Measurements from ENCODE around the gene GRK5.

The GRK5 gene

DNA sequence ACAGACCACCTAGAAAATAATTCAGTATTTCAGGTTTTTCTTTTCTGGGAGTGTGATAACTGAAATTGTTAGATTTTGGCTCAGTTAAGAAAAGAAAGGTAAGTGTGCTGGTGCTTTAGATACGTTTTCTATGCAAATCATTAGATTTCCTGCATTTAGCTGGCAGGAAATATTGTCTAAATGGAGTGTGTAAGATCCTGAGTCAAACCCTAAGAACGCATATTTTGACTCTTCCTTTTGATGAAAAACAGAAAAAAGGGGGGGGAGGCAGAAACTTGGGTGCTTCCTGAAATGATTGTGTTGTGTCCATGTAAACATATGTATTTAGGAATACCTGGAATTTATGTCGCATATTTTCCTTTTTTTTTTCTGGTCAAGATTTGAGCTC lies 1.2 kb downstream of the GRK5 start:
- Histone ChIP-seq H2AFZ (no peak overlapping the region), H3K79me2 (peaks cover 17% of the 10 kb centered on the region), H3K9me3 (ENCODE audit: control insufficient read depth, low read length) (no peaks in the 10 kb centered on the region), H3K4me2 (ENCODE audit: low read length) (peak overlapping the region; percentile 57), H3K27me3 (ENCODE audit: control insufficient read depth, insufficient read depth, low read length) (no peaks in the 10 kb centered on the region), H3K36me3 (ENCODE audit: control insufficient read depth, insufficient read depth, low read length) (no peaks in the 10 kb centered on the region), H3K4me1 (peaks cover 10% of the 10 kb centered on the region), H3K27ac (peak overlapping the region; percentile 90), H3K9ac (peak overlapping the region; percentile 31), H3K4me3 (ENCODE audit: low read depth, low read length) (peak overlapping the region; percentile 89)
- TF ChIP-seq, protein P1, sequence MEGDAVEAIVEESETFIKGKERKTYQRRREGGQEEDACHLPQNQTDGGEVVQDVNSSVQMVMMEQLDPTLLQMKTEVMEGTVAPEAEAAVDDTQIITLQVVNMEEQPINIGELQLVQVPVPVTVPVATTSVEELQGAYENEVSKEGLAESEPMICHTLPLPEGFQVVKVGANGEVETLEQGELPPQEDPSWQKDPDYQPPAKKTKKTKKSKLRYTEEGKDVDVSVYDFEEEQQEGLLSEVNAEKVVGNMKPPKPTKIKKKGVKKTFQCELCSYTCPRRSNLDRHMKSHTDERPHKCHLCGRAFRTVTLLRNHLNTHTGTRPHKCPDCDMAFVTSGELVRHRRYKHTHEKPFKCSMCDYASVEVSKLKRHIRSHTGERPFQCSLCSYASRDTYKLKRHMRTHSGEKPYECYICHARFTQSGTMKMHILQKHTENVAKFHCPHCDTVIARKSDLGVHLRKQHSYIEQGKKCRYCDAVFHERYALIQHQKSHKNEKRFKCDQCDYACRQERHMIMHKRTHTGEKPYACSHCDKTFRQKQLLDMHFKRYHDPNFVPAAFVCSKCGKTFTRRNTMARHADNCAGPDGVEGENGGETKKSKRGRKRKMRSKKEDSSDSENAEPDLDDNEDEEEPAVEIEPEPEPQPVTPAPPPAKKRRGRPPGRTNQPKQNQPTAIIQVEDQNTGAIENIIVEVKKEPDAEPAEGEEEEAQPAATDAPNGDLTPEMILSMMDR (IDR thresholded peaks at IDR 0.05): no peak

DNA sequence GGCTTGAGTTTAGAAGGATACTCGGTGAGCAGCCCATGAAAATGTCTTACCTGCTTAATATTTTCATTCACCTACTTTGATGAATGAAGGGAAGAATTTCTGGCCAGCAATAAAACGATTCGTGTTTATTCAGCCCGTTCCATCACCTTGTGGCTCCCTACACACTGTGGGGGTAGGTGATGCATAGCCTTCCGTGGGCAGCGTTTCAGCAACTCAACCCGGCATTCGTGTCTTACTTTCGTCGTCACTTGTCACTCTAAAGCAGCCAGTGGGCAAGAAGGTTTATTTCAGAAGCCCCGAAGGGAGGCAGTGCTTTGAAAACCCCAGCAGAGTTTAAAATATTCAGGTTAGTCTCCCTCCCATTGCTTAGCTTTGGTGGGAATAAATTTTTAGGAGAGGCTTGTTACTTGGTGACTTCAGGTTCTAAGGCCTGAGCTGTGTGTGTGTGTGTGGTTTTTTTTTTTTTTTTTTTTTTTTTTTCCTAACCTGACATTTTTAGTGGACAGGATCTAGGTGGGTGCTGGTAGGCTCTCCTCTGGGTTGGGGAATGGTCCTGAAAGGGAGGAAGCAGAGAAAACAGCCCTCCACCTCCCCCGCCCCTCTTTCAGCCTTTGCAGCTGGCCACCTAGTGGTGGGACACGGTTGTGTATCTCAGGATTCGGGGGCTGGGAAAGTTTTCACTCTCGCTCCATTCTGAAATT lies 1.8 kb downstream of the GRK5 start:
- H2AFZ ChIP-seq: peak overlapping the region; percentile 5
- H3K27ac ChIP-seq: peak overlapping the region; percentile 90
- TF ChIP-seq, protein P1 (IDR thresholded peaks at IDR 0.05): peak; percentile 79
- no peaks in the 10 kb centered on the region for H3K9me3 ChIP-seq (ENCODE audit: control insufficient read depth, low read length)
- no peaks in the 10 kb centered on the region for H3K36me3 ChIP-seq (ENCODE audit: control insufficient read depth, insufficient read depth, low read length)
- peaks cover 20% of the 10 kb centered on the region for H3K79me2 ChIP-seq
- no peak overlapping the region for H3K9ac ChIP-seq
- H3K4me3 ChIP-seq (ENCODE audit: low read depth, low read length): peak overlapping the region; percentile 89
- peak overlapping the region; percentile 57 for H3K4me2 ChIP-seq (ENCODE audit: low read length)
- H3K27me3 ChIP-seq (ENCODE audit: control insufficient read depth, insufficient read depth, low read length): no peaks in the 10 kb centered on the region
- H3K4me1 ChIP-seq: peaks cover 16% of the 10 kb centered on the region

DNA sequence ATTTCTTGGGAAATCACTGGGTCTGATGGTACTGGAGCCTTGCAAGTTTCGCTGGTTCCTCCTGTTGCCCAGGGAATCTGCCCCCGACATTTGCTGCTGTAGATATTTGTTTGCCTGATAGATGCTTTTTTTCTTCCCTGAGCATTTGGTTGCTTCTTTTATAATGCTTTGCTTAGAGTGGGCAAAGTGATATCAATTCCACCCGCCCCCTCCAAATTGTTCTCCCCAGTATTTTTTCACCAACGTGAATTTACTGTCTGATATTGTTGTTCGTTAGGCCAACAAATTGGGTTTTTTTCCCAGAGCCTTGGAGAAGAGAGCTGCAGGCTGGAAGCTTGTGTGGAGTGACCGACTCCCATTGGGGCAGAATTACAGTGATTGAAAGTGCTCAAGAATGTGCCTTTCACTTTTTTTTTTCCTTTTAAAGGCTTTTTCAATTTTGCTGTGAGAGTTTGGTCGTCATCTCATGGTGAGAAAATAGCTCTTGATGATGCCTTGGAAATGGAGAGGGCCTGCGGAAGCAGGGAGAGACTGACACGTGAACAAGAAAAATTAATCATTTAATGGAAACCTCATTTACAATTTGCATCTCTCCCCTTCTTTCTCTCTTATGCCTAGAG lies 2.5 kb downstream of the GRK5 start:
- Histone ChIP-seq H3K9me3 (ENCODE audit: control insufficient read depth, low read length) (no peaks in the 10 kb centered on the region), H3K79me2 (peaks cover 27% of the 10 kb centered on the region), H3K4me2 (ENCODE audit: low read length) (peak overlapping the region; percentile 57), H3K4me1 (peaks cover 23% of the 10 kb centered on the region), H3K4me3 (ENCODE audit: low read depth, low read length) (peak overlapping the region; percentile 89), H3K27me3 (ENCODE audit: control insufficient read depth, insufficient read depth, low read length) (no peaks in the 10 kb centered on the region), H3K9ac (no peak overlapping the region), H2AFZ (no peak overlapping the region), H3K36me3 (ENCODE audit: control insufficient read depth, insufficient read depth, low read length) (no peaks in the 10 kb centered on the region), H3K27ac (peak overlapping the region; percentile 90)
- TF ChIP-seq, protein P1 (IDR thresholded peaks at IDR 0.05): no peak

DNA sequence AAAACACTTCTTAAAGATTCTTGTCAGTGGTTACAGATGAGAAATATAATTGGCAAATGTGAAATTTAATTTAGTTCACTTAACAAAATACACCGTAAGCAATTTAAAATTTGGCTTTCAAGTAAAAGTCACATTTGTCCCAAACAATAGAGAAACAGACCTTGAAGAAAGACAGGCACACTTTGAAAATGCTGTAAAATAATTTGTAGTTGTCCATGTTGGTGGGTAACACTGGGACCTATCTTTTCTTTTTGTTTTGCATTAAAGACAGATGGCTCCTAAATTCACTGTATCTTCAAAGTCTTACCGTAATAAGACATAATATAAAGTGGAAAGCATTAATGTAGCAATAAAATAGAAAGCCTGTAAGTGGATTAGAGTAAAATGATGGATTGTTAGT lies 3.3 kb downstream of the GRK5 start:
- Histone ChIP-seq H3K4me1 (peaks cover 29% of the 10 kb centered on the region), H3K9ac (no peak overlapping the region), H3K79me2 (peaks cover 35% of the 10 kb centered on the region), H3K4me2 (ENCODE audit: low read length) (peak overlapping the region; percentile 57), H3K27me3 (ENCODE audit: control insufficient read depth, insufficient read depth, low read length) (no peaks in the 10 kb centered on the region), H3K4me3 (ENCODE audit: low read depth, low read length) (peak overlapping the region; percentile 89), H2AFZ (no peak overlapping the region), H3K27ac (peak overlapping the region; percentile 90), H3K9me3 (ENCODE audit: control insufficient read depth, low read length) (no peaks in the 10 kb centered on the region), H3K36me3 (ENCODE audit: control insufficient read depth, insufficient read depth, low read length) (no peaks in the 10 kb centered on the region)
- TF ChIP-seq, protein P1 (IDR thresholded peaks at IDR 0.05): no peak
